Pulmonary artery endothelial cell (primary cell): Measurements from ENCODE around the gene ZFC3H1. TPM values are rescaled to one million over a fixed set of nuclear protein-coding genes. Genes with fewer than 3 reads are reported as not detected.
"Not testable (repeated sequence)": the region's sequence is repeated elsewhere in the genome, so short reads cannot be mapped to it uniquely, and the experiment has no call there.

Experiments used
- DNase-seq: peaks from one replicate; pipeline ENCODE4 v3.0.0-alpha.2; 2011; ENCODE audit warnings: low read depth, low spot score
- total RNA-seq: library from RNA; depleted of rRNA; stranded (reverse); fragments of >200 nt; gene quantifications from 2 replicates; pipeline ENCODE4 v1.2.3, GENCODE V29; 2014

Gene ZFC3H1
- total RNA-seq, 1 donor from 2014 or later: 14.8 TPM

DNA sequence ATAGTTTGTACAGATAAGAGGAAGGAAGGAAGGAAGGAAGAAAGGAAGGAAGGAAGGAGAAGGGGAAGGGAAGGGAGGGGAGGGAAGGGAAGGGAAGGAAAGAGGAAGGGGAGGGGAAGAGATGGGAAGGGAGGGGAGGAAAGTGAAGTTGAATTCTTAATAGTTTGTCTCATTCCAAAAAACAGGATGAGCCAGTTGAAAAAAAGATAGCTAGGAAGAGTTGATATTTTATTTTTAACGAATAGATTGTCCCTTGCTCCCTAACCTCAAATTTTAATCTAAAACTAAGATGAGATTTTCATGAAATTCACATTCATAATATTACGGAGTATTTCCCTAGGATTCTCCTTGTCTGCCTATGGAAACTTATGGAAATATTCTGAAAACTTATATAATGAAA lies 80.7 kb downstream of the ZFC3H1 start:
- DNase-seq: no peak

GRCh38 chr12:71581206-71581605 lies 82.4 kb downstream of the ZFC3H1 start:
- DNase-seq: no peak

GRCh38 chr12:71578694-71579258 lies 84.9 kb downstream of the ZFC3H1 start:
- no peak for DNase-seq

DNA sequence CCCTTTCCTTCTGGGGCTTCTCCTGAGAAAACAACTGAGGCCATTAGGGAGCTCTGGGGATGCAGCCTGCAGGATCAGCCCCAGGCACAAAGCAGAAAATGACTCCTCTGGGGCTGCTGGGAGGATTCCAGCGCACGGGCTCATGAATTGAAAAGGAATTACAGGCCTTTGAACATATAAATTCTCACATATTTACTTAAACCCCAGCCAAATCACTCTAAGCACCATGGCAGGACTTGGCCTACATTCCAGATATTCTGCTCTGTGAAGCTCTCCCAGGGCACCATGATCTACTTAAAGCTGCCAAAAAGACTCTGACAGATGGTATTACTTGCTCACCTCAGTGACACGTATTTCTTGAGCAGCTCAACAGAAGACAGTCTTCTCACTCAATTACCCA lies 87.2 kb downstream of the ZFC3H1 start:
- no peak for DNase-seq

DNA sequence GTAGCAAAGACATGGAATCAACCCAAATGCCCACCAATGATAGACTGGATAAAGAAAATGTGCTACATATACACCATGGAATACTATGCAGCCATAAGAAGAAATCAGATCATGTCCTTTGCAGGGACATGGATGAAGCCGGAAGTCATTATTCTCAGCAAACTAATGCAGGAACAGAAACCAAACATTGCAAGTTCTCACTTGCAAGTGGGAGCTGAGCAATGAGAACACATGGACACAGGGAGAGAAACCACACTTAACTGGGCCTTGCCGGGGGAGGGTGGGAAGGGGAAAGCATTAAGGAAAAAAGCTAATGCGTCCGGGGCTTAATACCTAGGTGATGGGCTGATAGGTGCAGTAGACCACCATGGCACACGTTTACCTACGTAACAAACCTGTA lies 93.8 kb downstream of the ZFC3H1 start:
- not testable (repeated sequence) for DNase-seq

DNA sequence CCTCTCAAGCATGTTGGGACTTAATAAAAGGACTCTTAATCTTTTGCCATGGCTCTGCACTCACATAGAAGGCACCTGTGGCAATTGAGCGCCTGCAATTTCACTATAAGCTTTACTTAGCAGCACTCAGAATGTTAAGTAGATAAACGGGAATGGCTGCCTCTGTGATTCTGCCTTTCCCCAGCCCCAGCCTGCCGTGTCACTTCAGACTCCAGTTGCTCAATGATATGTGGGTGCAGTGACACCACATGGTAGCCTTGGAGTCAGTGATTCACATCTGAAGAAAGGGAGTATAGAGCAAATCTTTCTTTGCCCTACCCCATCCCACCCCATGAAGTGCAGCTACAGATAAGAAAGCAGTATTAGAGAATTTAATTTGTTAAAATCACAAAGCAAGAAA lies 96.1 kb downstream of the ZFC3H1 start:
- DNase-seq: no peak

DNA sequence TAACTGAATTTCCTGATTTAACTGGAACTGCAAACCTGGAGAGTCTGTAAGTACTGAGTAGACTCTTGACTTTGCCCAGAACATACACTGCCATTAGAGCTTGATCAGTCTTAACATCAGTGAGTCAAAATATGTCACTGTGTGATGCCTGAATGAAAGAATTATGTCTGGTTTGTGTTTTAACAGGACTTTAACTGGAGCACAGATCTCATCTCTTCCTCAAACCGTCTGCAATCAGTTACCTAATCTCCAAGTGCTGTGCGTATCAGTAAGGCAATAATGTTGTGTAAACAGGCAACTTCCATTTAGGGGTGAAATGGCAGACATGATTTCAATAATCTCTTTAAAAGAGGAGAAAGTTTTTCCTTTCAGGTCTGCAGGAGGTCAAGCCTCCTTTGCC lies 97.0 kb downstream of the ZFC3H1 start:
- DNase-seq: no peak

GRCh38 chr12:71565535-71565934 lies 98.1 kb downstream of the ZFC3H1 start:
- DNase-seq: no peak

DNA sequence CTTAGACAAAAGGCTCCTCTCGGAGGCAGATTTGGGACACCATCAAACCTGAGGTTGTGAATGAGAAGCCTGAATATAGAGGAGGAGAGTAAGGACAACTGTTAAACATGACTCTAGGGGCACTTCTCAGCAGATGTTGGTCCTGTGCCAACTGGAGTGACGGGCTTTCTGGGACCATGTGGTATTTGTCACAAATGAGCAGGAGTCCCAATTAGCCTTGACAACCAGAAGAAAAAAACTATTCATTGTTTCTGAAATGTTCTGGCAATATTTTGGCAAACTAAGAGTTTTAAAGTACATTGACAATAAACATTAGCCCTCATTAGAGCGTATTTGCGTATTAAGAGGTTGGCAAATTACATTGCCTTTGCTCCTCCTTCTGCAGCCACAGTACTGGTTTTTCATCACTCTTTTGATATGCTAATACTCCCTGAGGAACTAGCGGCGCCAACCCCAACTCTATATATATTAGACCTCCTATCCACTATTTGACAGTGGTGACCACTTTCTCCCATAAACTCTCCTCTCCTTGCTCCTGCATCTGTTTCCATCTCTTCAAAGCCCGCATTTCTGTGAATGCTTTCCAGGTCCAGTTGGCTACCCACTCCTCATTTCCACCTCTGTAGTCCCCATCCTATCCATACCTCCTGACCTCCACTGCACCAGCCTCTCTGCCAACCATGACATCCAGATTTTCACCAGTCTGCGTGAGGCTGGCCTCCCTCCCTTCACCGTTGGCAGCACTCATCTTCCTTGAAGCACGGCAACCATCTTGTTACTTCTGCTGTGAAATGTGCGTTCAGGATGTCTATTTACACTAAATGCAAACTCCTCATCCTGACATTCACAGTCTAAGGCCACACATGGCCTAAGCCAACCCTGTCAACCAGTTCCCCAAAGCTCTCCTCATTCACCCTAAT lies 100.7 kb downstream of the ZFC3H1 start:
- DNase-seq: no peak

Other genes starting within 250 kb of the ZFC3H1 start
- not detected in 2 replicates for gene LGR5, start 224.1 kb downstream of the ZFC3H1 start, total RNA-seq
- gene THAP2, start 453 bp upstream of the ZFC3H1 start, total RNA-seq: 1.9 and 5.2 TPM in 2 replicates
- 29.9 and 50.0 TPM in 2 replicates for gene TMEM19, start 22.2 kb upstream of the ZFC3H1 start, total RNA-seq
- 28.8 and 50.8 TPM in 2 replicates for gene RAB21, start 91.0 kb upstream of the ZFC3H1 start, total RNA-seq
- gene TBC1D15, start 175.9 kb upstream of the ZFC3H1 start, total RNA-seq: 26.6 and 32.3 TPM in 2 replicates